Right cardiac atrium (tissue), 5 donors: Measurements from ENCODE around the gene DPP7. TPM values are rescaled to one million over a fixed set of nuclear protein-coding genes. Genes with fewer than 3 reads are reported as not detected.
"Not testable (repeated sequence)": the region's sequence is repeated elsewhere in the genome, so short reads cannot be mapped to it uniquely, and the experiment has no call there.

Source experiments
- ATAC-seq, 2 donors: fragments of 200-7000 bp; cut with Tn5 transposase; one replicate each; pipeline versions ENCODE4 v1.8.0 to v1.9.1; 2020; ENCODE audit warnings: moderate library complexity in 2 of 2, mild to moderate bottlenecking in 1 of 2
- DNase-seq, 3 donors: peaks; one replicate each; pipeline ENCODE4 v3.0.0-alpha.2; 2020
- H3K27ac ChIP-seq: one replicate; pipeline ENCODE4 v1.5.1; 2013; ENCODE audit warnings: mild to moderate bottlenecking, low read length, control low read depth, moderate library complexity
- H3K27me3 ChIP-seq: one replicate; pipeline ENCODE4 v1.6.1; 2013; ENCODE audit not compliant: control insufficient read depth, insufficient read depth
- H3K4me1 ChIP-seq: one replicate; pipeline ENCODE4 v1.6.1; 2013; ENCODE audit warnings: low read length; ENCODE audit not compliant: control insufficient read depth, insufficient read depth
- H3K4me3 ChIP-seq: one replicate; pipeline ENCODE4 v1.5.1; 2013; ENCODE audit warnings: low read length, control low read depth
- H3K9me3 ChIP-seq: one replicate; pipeline ENCODE4 v1.6.1; 2013; ENCODE audit warnings: low read length; ENCODE audit not compliant: control insufficient read depth
- WGBS: extraction: QIAGEN DNeasy Blood & Tissue Kit; methylation state at CpG from one replicate; pipeline ENCODE4 v1.1.7; 2013; 5-methylcytosine and 5-hydroxymethylcytosine counted together
- intact Hi-C, 4 donors: fragments of 100-400 bp; cut with DNase I; formaldehyde crosslinking; loops; one replicate each; pipeline versions ENCODE4 v1.11.0 to v1.14.0; 2022 to 2023
- polyA plus RNA-seq: library from polyadenylated mRNA; stranded (reverse); fragments of 200-250 nt; gene quantifications from one replicate; pipeline ENCODE4 v1.2.3, GENCODE V29; 2013
- total RNA-seq, 4 donors: library from RNA; stranded (reverse); fragmentation: NEBNext Ultra II Directional; extraction: Animal tissue kit (Norgen Biotek cat#: 25700); gene quantifications; one replicate each; pipeline ENCODE4 v1.2.1, GENCODE V29; 2021
- donor health status: healthy with polysubstance abuse.
- donor health status: DM: no; HTN: yes; CAD: no.
- donor health status: DM: no; HTN: no; CAD: no.
- donor health status: DM: no; HTN: yes; CAD: no; lungs with severe emphysema.
- donor health status: DM: yes; HTN: yes; CAD: no.

Gene DPP7
- total and polyA plus RNA-seq, 5 donors: 211 to 288 (median 241) TPM

GRCh38 chr9:137138058-137138721, 23.7 kb upstream of the DPP7 start:
- intact Hi-C loops: no loop called here
- Histone ChIP-seq H3K9me3 (no peaks in the 10 kb centered on the region), H3K4me1 (no peaks in the 10 kb centered on the region), H3K4me3 (no peak overlapping the region), H3K27me3 (no peaks in the 10 kb centered on the region), H3K27ac (no peak overlapping the region)
- DNase-seq (peak in 2 of 3 donors; percentile 34 to 43), ATAC-seq (no peak)
- 6% methylated on average over 25 of the region's 25 CpGs for WGBS

GRCh38 chr9:137136881-137137607, 22.5 kb upstream of the DPP7 start:
- intact Hi-C loops: no loop called here
- Histone ChIP-seq H3K9me3 (no peaks in the 10 kb centered on the region), H3K27me3 (no peaks in the 10 kb centered on the region), H3K27ac (no peak overlapping the region), H3K4me1 (no peaks in the 10 kb centered on the region), H3K4me3 (no peak overlapping the region)
- WGBS: 72% methylated on average over 23 of the region's 23 CpGs
- DNase-seq: peak in 2 of 3 donors; percentile 9 to 17
- ATAC-seq: no peak

- H3K9me3 ChIP-seq: no peaks in the 10 kb centered on the region
- ATAC-seq (no peak), DNase-seq (peak in 2 of 3 donors; percentile 27 to 41)
- H3K4me1 ChIP-seq: no peaks in the 10 kb centered on the region
- 31% methylated on average over 27 of the region's 27 CpGs for WGBS
- no peak overlapping the region for H3K27ac ChIP-seq
- H3K4me3 ChIP-seq: no peak overlapping the region
- intact Hi-C loops: no loop called here
- H3K27me3 ChIP-seq: no peaks in the 10 kb centered on the region
Observed at GRCh38 chr9:137136261-137136880, 21.8 kb upstream of the DPP7 start.

- WGBS: 80% methylated on average over 9 of the region's 9 CpGs
- not testable (repeated sequence) for H3K27ac ChIP-seq
Observed at GRCh38 chr9:137135154-137135553, 20.6 kb upstream of the DPP7 start.

GRCh38 chr9:137134191-137134590, 19.7 kb upstream of the DPP7 start:
- Histone ChIP-seq H3K9me3 (no peaks in the 10 kb centered on the region), H3K27ac (no peak overlapping the region), H3K4me1 (no peaks in the 10 kb centered on the region), H3K4me3 (no peak overlapping the region), H3K27me3 (no peaks in the 10 kb centered on the region)
- ATAC-seq (no peak), DNase-seq (peak in 1 of 3 donors; percentile 14)
- intact Hi-C loops: no loop called here
- 75% methylated on average over 4 of the region's 4 CpGs for whole genome bisulfite sequencing

More at GRCh38 chr9:137135154-137135553, 20.6 kb upstream of the DPP7 start:
- H3K9me3 ChIP-seq, H3K4me1 ChIP-seq, H3K4me3 ChIP-seq, ATAC-seq, H3K27me3 ChIP-seq, intact Hi-C loops: not testable (repeated sequence)
- peak in 2 of 3 donors; percentile 2 to 11 for DNase-seq

- Histone ChIP-seq H3K9me3 (no peaks in the 10 kb centered on the region), H3K4me1 (peaks cover 4% of the 10 kb centered on the region), H3K4me3 (peak overlapping the region; percentile 80), H3K27ac (no peak overlapping the region), H3K27me3 (no peaks in the 10 kb centered on the region)
- DNase-seq: peak; percentile 6 to 46 (median 43)
- WGBS: 6% methylated on average over 58 of the region's 58 CpGs
- ATAC-seq: no peak
- intact Hi-C loops: no loop called here
Observed at GRCh38 chr9:137130176-137130755, 15.7 kb upstream of the DPP7 start.

GRCh38 chr9:137129456-137130175, 15.1 kb upstream of the DPP7 start:
- peak overlapping the region; percentile 69 for H3K27ac ChIP-seq

GRCh38 chr9:137128862-137129455, 14.4 kb upstream of the DPP7 start:
- intact Hi-C loops: no loop called here
- DNase-seq: peak in 1 of 3 donors; percentile 65
- WGBS: 26% methylated on average over 37 of the region's 37 CpGs
- H3K4me3 ChIP-seq: peak overlapping the region; percentile 80
- no peaks in the 10 kb centered on the region for H3K9me3 ChIP-seq
- peaks cover 4% of the 10 kb centered on the region for H3K4me1 ChIP-seq
- ATAC-seq: peak; percentile 9 to 17
- H3K27ac ChIP-seq: peak overlapping the region; percentile 69
- no peaks in the 10 kb centered on the region for H3K27me3 ChIP-seq

More at GRCh38 chr9:137129456-137130175, 15.1 kb upstream of the DPP7 start:
- peak; percentile 98 to 99 for ATAC-seq
- peaks cover 4% of the 10 kb centered on the region for H3K4me1 ChIP-seq
- WGBS: under 1% methylated on average over 86 of the region's 86 CpGs
- H3K9me3 ChIP-seq: no peaks in the 10 kb centered on the region
- DNase-seq: peak; percentile 91 to 96 (median 96)
- intact Hi-C loops: no loop called here
- no peaks in the 10 kb centered on the region for H3K27me3 ChIP-seq
- H3K4me3 ChIP-seq: peak overlapping the region; percentile 80

- no peaks in the 10 kb centered on the region for H3K9me3 ChIP-seq
- 73% methylated on average over 19 of the region's 19 CpGs for WGBS
- no peak for ATAC-seq
- peaks cover 4% of the 10 kb centered on the region for H3K4me1 ChIP-seq
- intact Hi-C loops: no loop called here
- H3K27me3 ChIP-seq: no peaks in the 10 kb centered on the region
- peak in 2 of 3 donors; percentile 35 to 48 for DNase-seq
- H3K4me3 ChIP-seq: no peak overlapping the region
- H3K27ac ChIP-seq: no peak overlapping the region
Observed at GRCh38 chr9:137128158-137128861, 13.8 kb upstream of the DPP7 start.
